ENCODE data around the gene SAMSN1. TPM values are rescaled to one million over a fixed set of nuclear protein-coding genes. Genes with fewer than 3 reads are reported as not detected.

SAMSN1 gene
- total RNA-seq, 4 donors from 2014 or later = 1.6 to 9.5 (median 5.2) TPM

DNA sequence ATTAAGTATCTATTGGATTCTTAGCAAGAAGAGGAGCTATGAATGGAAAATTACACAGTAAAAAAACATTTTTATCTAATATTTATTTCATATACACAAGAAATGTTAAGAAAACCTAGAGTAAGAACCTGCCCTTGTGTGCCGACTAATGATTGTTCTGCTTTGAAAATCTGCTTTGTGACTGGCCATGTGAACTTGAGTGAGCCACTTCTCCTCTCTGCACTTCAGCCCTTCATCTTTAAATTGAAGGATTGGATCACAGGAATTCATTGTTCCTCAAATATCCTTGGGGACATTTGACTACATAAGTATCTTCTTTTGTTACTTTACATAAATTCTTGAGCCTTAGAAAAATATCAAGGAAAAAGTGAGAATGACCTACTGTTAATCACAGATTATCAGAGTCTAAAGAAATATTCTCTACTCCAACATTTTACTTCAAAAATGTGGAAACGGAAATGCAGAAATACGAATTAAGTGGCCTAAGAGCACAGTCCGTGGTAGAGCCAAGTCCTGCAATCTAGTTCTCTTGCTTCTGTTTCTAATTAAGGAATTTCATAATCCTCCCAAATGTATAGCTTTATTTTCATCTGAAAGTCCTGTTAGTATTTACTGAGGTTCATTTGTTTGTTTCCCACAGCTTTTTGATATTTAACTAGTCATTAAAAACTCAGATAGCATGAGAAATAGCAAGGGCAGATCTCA lies 46.3 kb upstream of the SAMSN1 start:
- Histone ChIP-seq H3K9me3 (no peaks in the 10 kb centered on the region), H3K4me3 (no peak overlapping the region), H3K36me3 (no peaks in the 10 kb centered on the region), H3K27ac (peak overlapping the region in 2 of 4 donors; percentile 16 to 31), H3K4me1 (no peaks in the 10 kb centered on the region), H3K27me3 (no peaks in the 10 kb centered on the region)
- intact Hi-C loops (cut with DNase I; ENCODE audit: low total_unique reads) = no loop called here
- in situ Hi-C loops (cut with MboI; ENCODE audit: low pct_ligation_motif_present in 1 of 4, low pct_unique_long_range_greater_than_20kb in 1 of 4, low sequenced_read_pairs in 3 of 4) = no loop called here
- no peak for DNase-seq
- no peak for TF ChIP-seq EP300 (IDR thresholded peaks at IDR 0.05; ENCODE audit: low read depth)
- TF ChIP-seq, protein P1, sequence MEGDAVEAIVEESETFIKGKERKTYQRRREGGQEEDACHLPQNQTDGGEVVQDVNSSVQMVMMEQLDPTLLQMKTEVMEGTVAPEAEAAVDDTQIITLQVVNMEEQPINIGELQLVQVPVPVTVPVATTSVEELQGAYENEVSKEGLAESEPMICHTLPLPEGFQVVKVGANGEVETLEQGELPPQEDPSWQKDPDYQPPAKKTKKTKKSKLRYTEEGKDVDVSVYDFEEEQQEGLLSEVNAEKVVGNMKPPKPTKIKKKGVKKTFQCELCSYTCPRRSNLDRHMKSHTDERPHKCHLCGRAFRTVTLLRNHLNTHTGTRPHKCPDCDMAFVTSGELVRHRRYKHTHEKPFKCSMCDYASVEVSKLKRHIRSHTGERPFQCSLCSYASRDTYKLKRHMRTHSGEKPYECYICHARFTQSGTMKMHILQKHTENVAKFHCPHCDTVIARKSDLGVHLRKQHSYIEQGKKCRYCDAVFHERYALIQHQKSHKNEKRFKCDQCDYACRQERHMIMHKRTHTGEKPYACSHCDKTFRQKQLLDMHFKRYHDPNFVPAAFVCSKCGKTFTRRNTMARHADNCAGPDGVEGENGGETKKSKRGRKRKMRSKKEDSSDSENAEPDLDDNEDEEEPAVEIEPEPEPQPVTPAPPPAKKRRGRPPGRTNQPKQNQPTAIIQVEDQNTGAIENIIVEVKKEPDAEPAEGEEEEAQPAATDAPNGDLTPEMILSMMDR (IDR thresholded peaks at IDR 0.05) = no peak
- no peak for TF ChIP-seq POLR2A (IDR thresholded peaks at IDR 0.05)
- no peak for TF ChIP-seq POLR2AphosphoS5 (IDR thresholded peaks at IDR 0.05)
- 82 to 85% methylated on average over 4 of the region's 4 CpGs for WGBS, 2 donors (ENCODE audit: low coverage in 1 of 2)

DNA sequence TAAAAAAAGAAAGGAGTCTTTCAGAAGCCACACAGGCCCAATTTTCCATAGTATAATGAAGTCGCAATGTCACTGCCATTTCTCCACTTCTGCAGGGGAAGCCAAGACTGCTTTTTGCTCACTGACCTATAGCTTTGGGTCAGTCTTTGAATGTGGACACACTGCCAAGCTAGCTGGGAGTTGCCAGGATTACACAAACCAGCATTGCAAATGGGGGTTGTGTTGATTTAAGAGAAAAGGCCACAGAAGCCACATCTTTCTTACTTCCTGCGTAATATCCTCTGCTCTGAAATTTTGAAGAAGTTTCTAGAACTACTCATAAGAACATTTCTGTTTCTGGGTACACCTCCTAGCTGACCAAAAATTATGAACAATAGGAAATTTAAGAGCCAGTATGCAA lies 45.8 kb upstream of the SAMSN1 start:
- 57 to 88% methylated on average over 1 to 2 of the region's 2 CpGs for WGBS, 2 donors (ENCODE audit: low coverage in 1 of 2)
- Histone ChIP-seq H3K27ac (peak overlapping the region in 2 of 4 donors; percentile 16 to 31), H3K36me3 (no peaks in the 10 kb centered on the region), H3K4me1 (no peaks in the 10 kb centered on the region), H3K9me3 (no peaks in the 10 kb centered on the region), H3K4me3 (no peak overlapping the region), H3K27me3 (no peaks in the 10 kb centered on the region)
- intact Hi-C loops (cut with DNase I; ENCODE audit: low total_unique reads) (no loop called here), in situ Hi-C loops (cut with MboI; ENCODE audit: low pct_ligation_motif_present in 1 of 4, low pct_unique_long_range_greater_than_20kb in 1 of 4, low sequenced_read_pairs in 3 of 4) (no loop called here)
- no peak for DNase-seq
- TF ChIP-seq EP300 (IDR thresholded peaks at IDR 0.05; ENCODE audit: low read depth) (no peak), POLR2A (IDR thresholded peaks at IDR 0.05) (no peak), POLR2AphosphoS5 (IDR thresholded peaks at IDR 0.05) (no peak)
- TF ChIP-seq, protein P1 (IDR thresholded peaks at IDR 0.05) = no peak

DNA sequence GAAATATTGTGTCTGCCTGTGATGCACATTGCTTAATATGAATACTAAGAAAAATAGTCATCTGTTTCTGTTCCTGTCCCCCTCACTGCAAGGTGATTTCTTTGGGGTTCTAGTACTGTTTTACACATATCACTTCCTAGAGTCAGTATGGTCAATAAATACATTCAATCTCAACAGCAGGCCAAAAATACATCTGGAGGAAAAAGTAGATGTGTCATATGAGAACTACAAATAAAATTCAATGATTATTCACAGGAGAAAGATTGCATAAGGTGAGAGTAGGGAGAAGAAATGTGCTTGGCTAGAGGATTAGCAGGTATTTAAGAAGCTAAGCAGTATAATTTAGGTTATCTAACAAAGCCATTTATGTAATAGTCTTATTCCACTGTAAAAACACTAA lies 45.3 kb upstream of the SAMSN1 start:
- no peak overlapping the region for H3K4me3 ChIP-seq
- peak overlapping the region in 2 of 4 donors; percentile 16 to 31 for H3K27ac ChIP-seq
- in situ Hi-C loops (cut with MboI; ENCODE audit: low pct_ligation_motif_present in 1 of 4, low pct_unique_long_range_greater_than_20kb in 1 of 4, low sequenced_read_pairs in 3 of 4) (no loop called here), intact Hi-C loops (cut with DNase I; ENCODE audit: low total_unique reads) (no loop called here)
- no peaks in the 10 kb centered on the region for H3K36me3 ChIP-seq
- no peak for TF ChIP-seq POLR2AphosphoS5 (IDR thresholded peaks at IDR 0.05)
- no peak for TF ChIP-seq POLR2A (IDR thresholded peaks at IDR 0.05)
- TF ChIP-seq, protein P1 (IDR thresholded peaks at IDR 0.05) = no peak
- no peak for TF ChIP-seq EP300 (IDR thresholded peaks at IDR 0.05; ENCODE audit: low read depth)
- no peak for DNase-seq
- no peaks in the 10 kb centered on the region for H3K9me3 ChIP-seq
- no peaks in the 10 kb centered on the region for H3K4me1 ChIP-seq
- no peaks in the 10 kb centered on the region for H3K27me3 ChIP-seq

DNA sequence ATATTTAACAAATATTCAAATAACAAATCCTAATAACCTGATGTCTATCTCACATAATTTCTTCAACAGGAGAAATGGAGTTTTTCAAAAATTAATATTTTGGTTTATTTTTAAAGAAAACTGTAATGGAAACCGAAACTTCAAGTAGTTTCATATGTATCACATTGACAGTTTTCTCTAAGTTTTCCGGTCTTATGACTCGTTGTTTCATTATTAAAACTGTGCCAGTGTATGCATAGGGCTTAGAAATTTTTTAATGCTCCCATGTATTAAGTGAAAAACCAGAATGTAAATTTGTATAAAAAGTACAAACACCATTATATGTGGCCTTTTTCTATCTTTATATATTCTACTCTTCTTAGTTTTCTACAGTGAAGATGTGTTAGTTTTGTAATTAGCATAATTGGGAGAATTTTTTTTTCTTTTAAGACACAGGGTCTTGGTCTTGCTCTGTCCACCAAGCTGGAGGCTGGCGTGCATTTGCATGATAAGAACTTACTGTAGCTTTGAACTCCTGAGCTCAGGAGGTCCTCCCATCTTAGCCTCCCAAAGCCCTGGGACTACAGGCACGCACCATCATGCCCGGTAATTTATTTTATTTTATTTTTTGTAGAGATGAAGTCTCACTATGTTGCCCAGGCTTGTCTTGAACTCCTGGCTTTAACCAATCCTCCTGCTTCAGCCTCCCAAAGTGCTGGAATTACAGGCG lies 43.9 kb upstream of the SAMSN1 start:
- intact Hi-C loops (cut with DNase I; ENCODE audit: low total_unique reads) (no loop called here), in situ Hi-C loops (cut with MboI; ENCODE audit: low pct_ligation_motif_present in 1 of 4, low pct_unique_long_range_greater_than_20kb in 1 of 4, low sequenced_read_pairs in 3 of 4) (no loop called here)
- 67 to 68% methylated on average over 7 of the region's 7 CpGs for WGBS, 2 donors (ENCODE audit: low coverage in 1 of 2)
- Histone ChIP-seq H3K9me3 (no peaks in the 10 kb centered on the region), H3K27ac (no peak overlapping the region), H3K27me3 (no peaks in the 10 kb centered on the region), H3K4me3 (no peak overlapping the region), H3K4me1 (no peaks in the 10 kb centered on the region), H3K36me3 (no peaks in the 10 kb centered on the region)
- no peak for DNase-seq
- TF ChIP-seq POLR2AphosphoS5 (IDR thresholded peaks at IDR 0.05) (no peak), POLR2A (IDR thresholded peaks at IDR 0.05) (no peak)
- TF ChIP-seq, protein P1 (IDR thresholded peaks at IDR 0.05) = no peak
